SK-N-MC (cell line): ENCODE measurements around the gene PAFAH1B1.

Experiments used
- EZH2 ChIP-seq: fragments of 200-600 bp; sonication (generic); IDR thresholded peaks from one replicate; pipeline ENCODE4 v1.6.1; 2017; ENCODE audit warnings: antibody characterized with exemption
- POLR2AphosphoS5 ChIP-seq: IDR thresholded peaks from 2 replicates; pipeline ENCODE4 v1.6.1; 2012; ENCODE audit warnings: mild to moderate bottlenecking, low read depth, low read length, borderline replicate concordance

GRCh38 chr17:2563061-2563460 lies 30.4 kb upstream of the PAFAH1B1 start:
- TF ChIP-seq EZH2 = no peak
- no peak for TF ChIP-seq POLR2AphosphoS5
